Tibial nerve (tissue), 4 donors: ENCODE results near the gene CCDC106.

Experiments
- EP300 ChIP-seq, 2 donors: sonication (generic); formaldehyde crosslinking; IDR thresholded peaks; one replicate each; pipeline ENCODE4 v1.6.1; 2017; ENCODE audit warnings: antibody characterized with exemption in 2 of 2, mild to moderate bottlenecking in 1 of 2
- POLR2A ChIP-seq, 2 donors: fragments of 450-650 bp; IDR thresholded peaks; one replicate each; pipeline ENCODE4 v1.6.1; 2017; ENCODE audit warnings: antibody characterized with exemption in 2 of 2, mild to moderate bottlenecking in 2 of 2, moderate library complexity in 2 of 2
- TF ChIP-seq, protein P1 (sequence below), 5 experiments: fragments of 200-600 bp in 3 of 5; fragments of 450-650 bp in 2 of 5; sonication (generic) in 3 of 5; IDR thresholded peaks; one replicate each; pipeline ENCODE4 v1.5.1; 2016 to 2019; ENCODE audit warnings: antibody characterized with exemption in 5 of 5, mild to moderate bottlenecking in 3 of 5, moderate library complexity in 2 of 5

DNA sequence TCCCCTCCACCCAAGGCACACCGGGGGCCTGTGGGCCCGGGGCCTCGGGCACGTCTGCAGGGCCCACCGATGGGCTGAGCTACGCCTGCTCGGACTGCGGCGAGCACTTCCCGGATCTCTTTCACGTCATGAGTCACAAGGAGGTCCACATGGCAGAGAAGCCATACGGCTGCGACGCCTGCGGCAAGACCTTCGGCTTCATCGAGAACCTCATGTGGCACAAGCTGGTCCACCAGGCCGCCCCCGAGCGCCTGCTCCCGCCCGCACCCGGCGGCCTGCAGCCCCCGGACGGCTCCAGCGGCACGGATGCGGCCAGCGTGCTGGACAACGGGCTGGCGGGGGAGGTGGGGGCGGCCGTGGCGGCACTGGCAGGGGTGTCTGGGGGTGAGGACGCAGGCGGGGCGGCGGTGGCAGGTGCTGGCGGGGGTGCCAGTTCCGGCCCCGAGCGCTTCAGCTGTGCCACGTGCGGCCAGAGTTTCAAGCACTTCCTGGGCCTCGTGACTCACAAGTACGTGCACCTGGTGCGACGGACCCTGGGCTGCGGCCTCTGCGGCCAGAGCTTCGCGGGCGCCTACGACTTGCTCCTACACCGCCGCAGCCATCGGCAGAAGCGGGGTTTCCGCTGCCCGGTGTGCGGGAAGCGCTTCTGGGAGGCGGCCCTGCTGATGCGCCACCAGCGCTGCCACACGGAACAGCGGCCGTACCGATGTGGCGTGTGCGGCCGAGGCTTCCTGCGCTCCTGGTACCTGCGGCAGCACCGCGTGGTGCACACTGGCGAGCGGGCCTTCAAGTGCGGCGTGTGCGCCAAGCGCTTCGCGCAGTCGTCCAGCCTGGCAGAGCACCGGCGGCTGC lies 32.2 kb upstream of the CCDC106 start:
- TF ChIP-seq, protein P1, sequence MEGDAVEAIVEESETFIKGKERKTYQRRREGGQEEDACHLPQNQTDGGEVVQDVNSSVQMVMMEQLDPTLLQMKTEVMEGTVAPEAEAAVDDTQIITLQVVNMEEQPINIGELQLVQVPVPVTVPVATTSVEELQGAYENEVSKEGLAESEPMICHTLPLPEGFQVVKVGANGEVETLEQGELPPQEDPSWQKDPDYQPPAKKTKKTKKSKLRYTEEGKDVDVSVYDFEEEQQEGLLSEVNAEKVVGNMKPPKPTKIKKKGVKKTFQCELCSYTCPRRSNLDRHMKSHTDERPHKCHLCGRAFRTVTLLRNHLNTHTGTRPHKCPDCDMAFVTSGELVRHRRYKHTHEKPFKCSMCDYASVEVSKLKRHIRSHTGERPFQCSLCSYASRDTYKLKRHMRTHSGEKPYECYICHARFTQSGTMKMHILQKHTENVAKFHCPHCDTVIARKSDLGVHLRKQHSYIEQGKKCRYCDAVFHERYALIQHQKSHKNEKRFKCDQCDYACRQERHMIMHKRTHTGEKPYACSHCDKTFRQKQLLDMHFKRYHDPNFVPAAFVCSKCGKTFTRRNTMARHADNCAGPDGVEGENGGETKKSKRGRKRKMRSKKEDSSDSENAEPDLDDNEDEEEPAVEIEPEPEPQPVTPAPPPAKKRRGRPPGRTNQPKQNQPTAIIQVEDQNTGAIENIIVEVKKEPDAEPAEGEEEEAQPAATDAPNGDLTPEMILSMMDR (IDR thresholded peaks at IDR 0.05): no peak
- no peak for TF ChIP-seq EP300 (IDR thresholded peaks at IDR 0.05)
- TF ChIP-seq POLR2A (IDR thresholded peaks at IDR 0.05): no peak
